Large intestine (tissue), 3 donors: ENCODE data around the gene ATG3. TPM values are rescaled to one million over a fixed set of nuclear protein-coding genes. Genes with fewer than 3 reads are reported as not detected.
"Not testable (repeated sequence)": the region's sequence is repeated elsewhere in the genome, so short reads cannot be mapped to it uniquely, and the experiment has no call there.

Experiments used
- DNase-seq, 2 donors: peaks; one replicate each; pipeline versions ENCODE4 v3.0.0 to v3.0.0-alpha.2; 2013
- H3K27ac ChIP-seq: one replicate; pipeline ENCODE4 v1.5.1; 2013; ENCODE audit warnings: low read length
- H3K27me3 ChIP-seq: 2 replicates; pipeline ENCODE4 v1.6.1; 2013; ENCODE audit warnings: low read length; ENCODE audit not compliant: control insufficient read depth, insufficient read depth
- H3K36me3 ChIP-seq: 2 replicates; pipeline ENCODE4 v1.6.1; 2013; ENCODE audit warnings: low read length; ENCODE audit not compliant: control insufficient read depth, insufficient read depth
- H3K4me1 ChIP-seq: one replicate; pipeline ENCODE4 v1.6.1; 2013; ENCODE audit warnings: low read length; ENCODE audit not compliant: control insufficient read depth, insufficient read depth
- H3K4me3 ChIP-seq: one replicate; pipeline ENCODE4 v1.5.1; 2013; ENCODE audit warnings: low read length
- H3K9me3 ChIP-seq: one replicate; pipeline ENCODE4 v1.6.1; 2013; ENCODE audit warnings: mild to moderate bottlenecking, low read depth, low read length, moderate library complexity; ENCODE audit not compliant: control insufficient read depth
- WGBS: methylation state at CpG from one replicate; pipeline ENCODE4 v1.1.5; 2013; ENCODE audit warnings: low lambda C conversion rate; ENCODE audit not compliant: insufficient coverage; 5-methylcytosine and 5-hydroxymethylcytosine counted together
- polyA plus RNA-seq: library from polyadenylated mRNA; unstranded; fragments of 120-200 nt; gene quantifications from one replicate; pipeline ENCODE4 v1.2.1, GENCODE V29; 2013

Gene ATG3
- polyA plus RNA-seq, 1 donor, result 45.1 TPM

- H3K4me3 ChIP-seq, result no peak overlapping the region
- no peak for DNase-seq
- H3K36me3 ChIP-seq, result no peaks in the 10 kb centered on the region
- H3K27ac ChIP-seq, result no peak overlapping the region
- no peaks in the 10 kb centered on the region for H3K9me3 ChIP-seq
- no peaks in the 10 kb centered on the region for H3K4me1 ChIP-seq
- H3K27me3 ChIP-seq, result no peaks in the 10 kb centered on the region
- no CpG with 5 or more reads among the region's 4 CpGs for WGBS
These were observed 58.3 kb downstream of the ATG3 start for GRCh38 chr3:112503304-112503972.

- H3K27ac ChIP-seq, result no peak overlapping the region
- DNase-seq, result no peak
- H3K36me3 ChIP-seq, result no peaks in the 10 kb centered on the region
- no peak overlapping the region for H3K4me3 ChIP-seq
- H3K27me3 ChIP-seq, result no peaks in the 10 kb centered on the region
- no peaks in the 10 kb centered on the region for H3K4me1 ChIP-seq
- 100% methylated on average over 1 of the region's 2 CpGs for WGBS
- no peaks in the 10 kb centered on the region for H3K9me3 ChIP-seq
These were observed 61.1 kb downstream of the ATG3 start for GRCh38 chr3:112500621-112501020.

- 91% methylated on average over 7 of the region's 12 CpGs for WGBS
- Histone ChIP-seq H3K27ac (no peak within 1 kb of the TSS), H3K4me3 (no peak within 1 kb of the TSS), H3K36me3 (no peaks in the 10 kb centered on the region), H3K9me3 (no peaks in the 10 kb centered on the region), H3K4me1 (no peaks in the 10 kb centered on the region), H3K27me3 (no peaks in the 10 kb centered on the region)
- no peak for DNase-seq
These were observed 62.6 kb downstream of the ATG3 start, which contains the start of gene BTLA for GRCh38 chr3:112498914-112499711. Gene BTLA, minus strand, starts transcription at chr3:112499472. Its CDS starts 114 bp downstream, at chr3:112499358.

GRCh38 chr3:112497897-112498548 lies 63.7 kb downstream of the ATG3 start:
- 98% methylated on average over 7 of the region's 11 CpGs for WGBS

DNA sequence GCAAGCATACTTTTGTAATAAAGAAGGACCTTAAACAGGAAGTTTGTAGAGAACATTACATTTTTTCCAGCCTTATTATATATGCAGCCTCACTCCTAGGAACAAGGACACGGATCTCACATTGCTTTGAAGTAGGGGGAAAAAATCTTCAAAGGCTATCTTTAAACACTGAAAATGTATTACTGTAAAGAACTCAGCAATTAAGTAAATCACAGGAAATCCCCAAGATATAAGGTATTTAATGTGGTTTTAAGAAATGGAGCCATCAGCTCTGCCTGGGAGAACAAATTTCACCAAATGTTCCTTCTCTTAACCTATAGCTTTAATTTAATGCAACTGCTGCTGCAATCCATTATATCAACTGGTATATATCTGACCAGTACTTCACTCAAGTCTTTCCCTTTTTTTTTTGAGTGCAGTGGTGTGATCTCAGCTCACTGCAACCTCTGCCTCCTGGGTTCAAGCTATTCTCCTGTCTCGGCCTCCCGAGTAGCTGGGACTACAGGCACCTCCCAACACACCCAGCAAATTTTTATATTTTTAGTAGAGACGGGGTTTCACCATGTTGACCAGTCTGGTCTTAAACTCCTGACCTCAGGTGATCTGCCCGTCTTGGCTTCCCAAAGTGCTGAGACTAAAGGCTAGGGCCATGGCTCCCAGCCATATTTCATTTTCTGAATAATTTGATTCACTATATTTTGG lies 65.2 kb downstream of the ATG3 start:
- no peak overlapping the region for H3K4me3 ChIP-seq
- no peaks in the 10 kb centered on the region for H3K9me3 ChIP-seq
- H3K36me3 ChIP-seq, result no peaks in the 10 kb centered on the region
- no peaks in the 10 kb centered on the region for H3K4me1 ChIP-seq
- no peak overlapping the region for H3K27ac ChIP-seq
- no peaks in the 10 kb centered on the region for H3K27me3 ChIP-seq
- 80% methylated on average over 1 of the region's 5 CpGs for WGBS
- no peak for DNase-seq

More at GRCh38 chr3:112497897-112498548, 63.7 kb downstream of the ATG3 start:
- H3K4me3 ChIP-seq, result no peak overlapping the region
- no peaks in the 10 kb centered on the region for H3K36me3 ChIP-seq
- no peaks in the 10 kb centered on the region for H3K9me3 ChIP-seq
- DNase-seq, result no peak
- H3K27me3 ChIP-seq, result no peaks in the 10 kb centered on the region
- no peaks in the 10 kb centered on the region for H3K4me1 ChIP-seq
- H3K27ac ChIP-seq, result no peak overlapping the region

DNA sequence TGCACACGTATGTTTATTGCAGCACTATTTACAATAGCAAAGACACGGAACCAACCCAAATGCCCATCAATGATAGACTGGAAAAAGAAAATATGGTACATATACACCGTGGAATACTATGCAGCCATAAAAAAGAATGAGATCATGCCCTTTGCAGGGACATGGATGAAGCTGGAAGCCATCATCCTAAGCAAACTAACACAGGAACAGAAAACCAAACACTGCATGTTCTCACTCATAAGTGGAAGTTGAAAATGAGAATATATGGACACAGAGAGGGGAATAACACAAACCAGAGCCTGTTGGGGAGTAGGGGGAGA lies 67.4 kb downstream of the ATG3 start:
- H3K4me3 ChIP-seq, DNase-seq, H3K27ac ChIP-seq, H3K36me3 ChIP-seq, H3K4me1 ChIP-seq, H3K9me3 ChIP-seq, H3K27me3 ChIP-seq: not testable (repeated sequence)
- no CpG with 5 or more reads among the region's 3 CpGs for WGBS

GRCh38 chr3:112492124-112492523 lies 69.6 kb downstream of the ATG3 start:
- no CpG with 5 or more reads among the region's 1 CpG for WGBS
- DNase-seq, result no peak
- Histone ChIP-seq H3K4me1 (no peaks in the 10 kb centered on the region), H3K27me3 (no peaks in the 10 kb centered on the region), H3K36me3 (no peaks in the 10 kb centered on the region), H3K4me3 (no peak overlapping the region), H3K27ac (no peak overlapping the region), H3K9me3 (no peaks in the 10 kb centered on the region)

DNA sequence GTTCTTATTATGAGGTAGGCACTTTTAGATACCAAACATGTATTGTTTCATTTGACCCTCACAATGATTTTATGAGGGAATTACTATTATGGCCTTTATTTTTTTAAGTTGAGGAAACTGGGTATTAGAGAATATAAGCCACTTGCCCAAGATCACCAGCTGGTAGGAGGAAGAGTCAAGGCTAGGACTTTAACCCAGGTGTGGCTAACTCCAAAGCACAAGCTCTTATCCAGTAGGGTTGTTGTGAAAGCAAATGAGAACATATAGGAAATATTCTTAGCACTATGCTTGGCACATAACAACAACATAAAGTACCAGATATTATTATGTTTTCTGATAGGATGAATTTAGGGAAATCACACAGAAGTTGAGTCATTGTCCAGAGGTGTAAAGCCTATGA lies 70.4 kb downstream of the ATG3 start:
- Histone ChIP-seq H3K27ac (no peak overlapping the region), H3K9me3 (no peaks in the 10 kb centered on the region), H3K36me3 (no peaks in the 10 kb centered on the region), H3K4me3 (no peak overlapping the region), H3K4me1 (no peaks in the 10 kb centered on the region), H3K27me3 (no peaks in the 10 kb centered on the region)
- peak in 1 of 2 donors; percentile 61 for DNase-seq

- H3K27me3 ChIP-seq, result no peaks in the 10 kb centered on the region
- H3K27ac ChIP-seq, result no peak overlapping the region
- no peaks in the 10 kb centered on the region for H3K9me3 ChIP-seq
- DNase-seq, result no peak
- no peaks in the 10 kb centered on the region for H3K4me1 ChIP-seq
- WGBS, result no CpG with 5 or more reads among the region's 4 CpGs
- H3K36me3 ChIP-seq, result no peaks in the 10 kb centered on the region
- H3K4me3 ChIP-seq, result no peak overlapping the region
These were observed 71.9 kb downstream of the ATG3 start for GRCh38 chr3:112489674-112490479.
